Stimulated activated CD4-positive, alpha-beta T cell treated with anti-CD3 and anti-CD28 coated beads, Interleukin-15, amount 100 ng/mL, for 1 hour (primary cell): Measurements from ENCODE around the gene CHAT.

Experiments
- DNase-seq, 2 donors: peaks; one replicate each; pipeline ENCODE4 v3.0.0-alpha.2; 2020; ENCODE audit warnings: low read depth in 1 of 2, low spot score in 1 of 2

CHAT gene

GRCh38 chr10:49613882-49614241, at the start of gene CHAT:
Gene CHAT (plus strand): TSS chr10:49614037. CDS start chr10:49614190, 153 bp downstream.
- no peak for DNase-seq

GRCh38 chr10:49564461-49565009, 49.3 kb upstream of the CHAT start:
- DNase-seq = no peak

- DNase-seq = no peak
Measured at GRCh38 chr10:49567810-49568209, 46.0 kb upstream of the CHAT start.

- DNase-seq = no peak
Measured at GRCh38 chr10:49568235-49568634, 45.6 kb upstream of the CHAT start.

- DNase-seq = no peak
Measured at GRCh38 chr10:49569031-49569631, 44.7 kb upstream of the CHAT start.

GRCh38 chr10:49571388-49571787, 42.4 kb upstream of the CHAT start:
- DNase-seq = no peak

- no peak for DNase-seq
Measured at GRCh38 chr10:49572594-49573114, 41.2 kb upstream of the CHAT start.

GRCh38 chr10:49575489-49576072, 38.3 kb upstream of the CHAT start:
- no peak for DNase-seq

GRCh38 chr10:49577182-49577925, 36.5 kb upstream of the CHAT start:
- no peak for DNase-seq

GRCh38 chr10:49578392-49578791, 35.4 kb upstream of the CHAT start:
- no peak for DNase-seq

- no peak for DNase-seq
Measured at GRCh38 chr10:49579621-49580020, 34.2 kb upstream of the CHAT start.

- no peak for DNase-seq
Measured at GRCh38 chr10:49585387-49585786, 28.4 kb upstream of the CHAT start.

GRCh38 chr10:49587981-49588380, 25.9 kb upstream of the CHAT start:
- DNase-seq = no peak

- peak; percentile 9 to 26 for DNase-seq
Measured at GRCh38 chr10:49592726-49593563, 20.9 kb upstream of the CHAT start.

GRCh38 chr10:49593564-49593875, 20.3 kb upstream of the CHAT start:
- no peak for DNase-seq

- no peak for DNase-seq
Measured at GRCh38 chr10:49593998-49594397, 19.8 kb upstream of the CHAT start.

- DNase-seq = no peak
Measured at GRCh38 chr10:49594594-49594993, 19.2 kb upstream of the CHAT start.

GRCh38 chr10:49595003-49595712, 18.7 kb upstream of the CHAT start:
- DNase-seq = no peak

GRCh38 chr10:49595713-49596492, 17.9 kb upstream of the CHAT start:
- DNase-seq = no peak

- DNase-seq = no peak
Measured at GRCh38 chr10:49596493-49596809, 17.4 kb upstream of the CHAT start.
